Suprapubic skin (tissue), 4 donors: Measurements from ENCODE around the gene SMIM33. TPM values are rescaled to one million over a fixed set of nuclear protein-coding genes. Genes with fewer than 3 reads are reported as not detected.
A peak's percentile ranks its signal among the peaks of the same experiment; 100 is the strongest.

Experiments
- DNase-seq, 2 donors: peaks; one replicate each; pipeline ENCODE4 v3.0.0-alpha.2; 2019; ENCODE audit warnings: low spot score in 2 of 2
- H3K27ac ChIP-seq: fragments of 200-600 bp; sonication (generic); one replicate; pipeline ENCODE4 v1.5.1; 2019
- H3K27me3 ChIP-seq: fragments of 200-600 bp; sonication (generic); one replicate; pipeline ENCODE4 v1.5.1; 2019
- H3K36me3 ChIP-seq: fragments of 200-600 bp; sonication (generic); one replicate; pipeline ENCODE4 v1.5.1; 2019
- H3K4me1 ChIP-seq: fragments of 200-600 bp; sonication (generic); one replicate; pipeline ENCODE4 v1.5.1; 2019
- H3K4me3 ChIP-seq: fragments of 200-600 bp; sonication (generic); one replicate; pipeline ENCODE4 v1.5.1; 2019; ENCODE audit warnings: mild to moderate bottlenecking
- H3K9me3 ChIP-seq: fragments of 200-600 bp; sonication (generic); one replicate; pipeline ENCODE4 v1.5.1; 2019
- EP300 ChIP-seq: sonication (generic); formaldehyde crosslinking; IDR thresholded peaks from one replicate; pipeline ENCODE4 v1.6.1; 2017; ENCODE audit warnings: antibody characterized with exemption
- POLR2A ChIP-seq, 2 donors: fragments of 450-650 bp; IDR thresholded peaks; one replicate each; pipeline ENCODE4 v1.6.1; 2017; ENCODE audit warnings: antibody characterized with exemption in 2 of 2, mild to moderate bottlenecking in 2 of 2, moderate library complexity in 2 of 2
- POLR2AphosphoS5 ChIP-seq, 3 donors: sonication (generic); formaldehyde crosslinking; IDR thresholded peaks; one replicate each; pipeline ENCODE4 v1.6.1; 2017; ENCODE audit warnings: antibody characterized with exemption in 3 of 3
- WGBS: methylation state at CpG from one replicate; pipeline ENCODE4 v1.1.5; 2018; 5-methylcytosine and 5-hydroxymethylcytosine counted together
- total RNA-seq, 4 donors: library from RNA; depleted of rRNA; stranded (reverse); fragments of >200 nt; gene quantifications; one replicate each; pipeline ENCODE4 v1.1.0, GENCODE V29; 2016
- TF ChIP-seq, protein P1 (sequence below), 2 donors: fragments of 200-600 bp in 1 of 2; fragments of 450-650 bp in 1 of 2; sonication (generic) in 1 of 2; IDR thresholded peaks; one replicate each; pipeline ENCODE4 v1.5.1; 2016 to 2019; ENCODE audit warnings: antibody characterized with exemption in 2 of 2, mild to moderate bottlenecking in 1 of 2, moderate library complexity in 1 of 2

The SMIM33 gene
- total RNA-seq, 4 donors from 2014 or later, result not detected

DNA sequence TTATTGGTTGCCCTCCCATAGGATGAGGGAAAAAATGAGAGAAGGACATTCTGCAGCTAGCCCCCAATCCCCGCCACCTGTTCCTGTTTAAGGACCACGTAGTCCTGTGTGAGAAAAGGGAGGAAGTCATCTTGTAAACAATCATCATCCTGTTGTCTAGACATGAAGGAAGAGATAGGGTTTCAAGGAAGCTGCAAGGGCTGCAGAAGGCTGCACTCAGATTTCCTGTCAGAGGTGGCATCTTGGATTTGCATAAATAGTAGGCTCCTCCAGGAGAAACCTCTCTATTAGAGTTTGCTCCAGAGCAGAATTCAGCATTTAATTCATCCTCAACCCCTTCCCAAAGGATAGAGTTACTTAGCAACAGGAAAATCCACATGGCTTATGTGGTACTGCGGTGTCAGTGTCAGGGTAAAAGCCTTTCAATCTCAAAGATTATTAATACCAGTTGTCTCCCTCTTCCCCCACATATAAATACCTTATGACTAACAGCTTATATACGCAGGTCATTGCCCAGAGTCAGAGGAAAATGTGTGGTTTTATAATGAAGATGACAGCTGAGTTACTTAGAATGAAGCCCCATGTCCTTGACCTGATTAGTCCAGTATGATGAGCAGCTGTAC is 26.9 kb upstream of the SMIM33 start:
- Histone ChIP-seq H3K9me3 (no peaks in the 10 kb centered on the region), H3K36me3 (no peaks in the 10 kb centered on the region), H3K4me1 (peaks cover 20% of the 10 kb centered on the region), H3K27me3 (no peaks in the 10 kb centered on the region), H3K4me3 (no peak overlapping the region), H3K27ac (no peak overlapping the region)
- TF ChIP-seq POLR2A (IDR thresholded peaks at IDR 0.05) (no peak), POLR2AphosphoS5 (IDR thresholded peaks at IDR 0.05) (no peak), EP300 (no peak)
- TF ChIP-seq, protein P1, sequence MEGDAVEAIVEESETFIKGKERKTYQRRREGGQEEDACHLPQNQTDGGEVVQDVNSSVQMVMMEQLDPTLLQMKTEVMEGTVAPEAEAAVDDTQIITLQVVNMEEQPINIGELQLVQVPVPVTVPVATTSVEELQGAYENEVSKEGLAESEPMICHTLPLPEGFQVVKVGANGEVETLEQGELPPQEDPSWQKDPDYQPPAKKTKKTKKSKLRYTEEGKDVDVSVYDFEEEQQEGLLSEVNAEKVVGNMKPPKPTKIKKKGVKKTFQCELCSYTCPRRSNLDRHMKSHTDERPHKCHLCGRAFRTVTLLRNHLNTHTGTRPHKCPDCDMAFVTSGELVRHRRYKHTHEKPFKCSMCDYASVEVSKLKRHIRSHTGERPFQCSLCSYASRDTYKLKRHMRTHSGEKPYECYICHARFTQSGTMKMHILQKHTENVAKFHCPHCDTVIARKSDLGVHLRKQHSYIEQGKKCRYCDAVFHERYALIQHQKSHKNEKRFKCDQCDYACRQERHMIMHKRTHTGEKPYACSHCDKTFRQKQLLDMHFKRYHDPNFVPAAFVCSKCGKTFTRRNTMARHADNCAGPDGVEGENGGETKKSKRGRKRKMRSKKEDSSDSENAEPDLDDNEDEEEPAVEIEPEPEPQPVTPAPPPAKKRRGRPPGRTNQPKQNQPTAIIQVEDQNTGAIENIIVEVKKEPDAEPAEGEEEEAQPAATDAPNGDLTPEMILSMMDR (IDR thresholded peaks at IDR 0.05), result no peak
- peak in 1 of 2 donors; percentile 21 for DNase-seq
- WGBS, result 44% methylated on average over 4 of the region's 4 CpGs

DNA sequence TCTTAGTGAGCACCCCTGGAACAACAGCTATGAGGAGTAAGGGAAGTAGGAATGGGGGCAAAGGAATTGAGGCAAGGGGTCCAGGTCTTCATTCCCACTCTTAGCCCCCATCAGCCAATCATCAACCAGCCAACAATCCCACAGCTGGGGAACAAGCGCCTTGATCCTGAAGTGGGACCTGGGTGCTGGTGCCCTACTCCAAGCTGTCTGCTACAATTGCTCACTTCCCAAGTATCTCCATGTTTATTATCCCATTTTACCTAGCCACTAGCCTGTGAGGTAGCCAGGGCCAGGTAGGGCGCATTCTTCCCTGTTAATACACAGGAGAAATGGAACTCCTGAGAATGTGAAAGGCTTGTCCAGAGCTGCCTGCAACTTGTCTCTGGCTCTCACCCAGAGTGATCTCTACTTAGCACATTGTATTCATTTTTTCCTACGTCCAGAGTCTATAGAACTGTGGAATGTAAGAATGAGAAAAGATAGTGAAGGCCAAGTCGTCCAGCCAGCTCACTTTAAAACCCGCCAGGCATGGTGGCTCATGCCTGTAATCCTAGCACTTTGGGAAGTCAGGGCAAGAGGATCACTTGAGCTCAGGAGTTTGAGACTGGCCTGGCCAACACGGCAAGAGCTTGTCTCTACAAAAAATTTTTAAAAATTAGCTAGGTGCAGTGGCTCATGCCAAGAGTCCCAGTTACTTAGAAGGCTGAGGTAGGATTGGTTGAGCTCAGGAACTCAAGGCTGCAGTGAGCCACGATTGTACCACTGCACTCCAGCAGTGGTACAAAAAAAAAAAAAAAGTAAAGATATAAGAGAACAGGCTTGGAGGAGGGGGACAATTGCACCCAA is 25.3 kb upstream of the SMIM33 start:
- WGBS, result 56% methylated on average over 7 of the region's 7 CpGs
- no peak overlapping the region for H3K4me3 ChIP-seq
- H3K27ac ChIP-seq, result peak overlapping the region; percentile 25
- peak in 1 of 2 donors; percentile 36 for DNase-seq
- H3K36me3 ChIP-seq, result no peaks in the 10 kb centered on the region
- TF ChIP-seq, protein P1 (IDR thresholded peaks at IDR 0.05), result no peak
- no peak for TF ChIP-seq EP300
- TF ChIP-seq POLR2A (IDR thresholded peaks at IDR 0.05), result no peak
- TF ChIP-seq POLR2AphosphoS5 (IDR thresholded peaks at IDR 0.05), result no peak
- H3K27me3 ChIP-seq, result no peaks in the 10 kb centered on the region
- no peaks in the 10 kb centered on the region for H3K9me3 ChIP-seq
- peaks cover 12% of the 10 kb centered on the region for H3K4me1 ChIP-seq

DNA sequence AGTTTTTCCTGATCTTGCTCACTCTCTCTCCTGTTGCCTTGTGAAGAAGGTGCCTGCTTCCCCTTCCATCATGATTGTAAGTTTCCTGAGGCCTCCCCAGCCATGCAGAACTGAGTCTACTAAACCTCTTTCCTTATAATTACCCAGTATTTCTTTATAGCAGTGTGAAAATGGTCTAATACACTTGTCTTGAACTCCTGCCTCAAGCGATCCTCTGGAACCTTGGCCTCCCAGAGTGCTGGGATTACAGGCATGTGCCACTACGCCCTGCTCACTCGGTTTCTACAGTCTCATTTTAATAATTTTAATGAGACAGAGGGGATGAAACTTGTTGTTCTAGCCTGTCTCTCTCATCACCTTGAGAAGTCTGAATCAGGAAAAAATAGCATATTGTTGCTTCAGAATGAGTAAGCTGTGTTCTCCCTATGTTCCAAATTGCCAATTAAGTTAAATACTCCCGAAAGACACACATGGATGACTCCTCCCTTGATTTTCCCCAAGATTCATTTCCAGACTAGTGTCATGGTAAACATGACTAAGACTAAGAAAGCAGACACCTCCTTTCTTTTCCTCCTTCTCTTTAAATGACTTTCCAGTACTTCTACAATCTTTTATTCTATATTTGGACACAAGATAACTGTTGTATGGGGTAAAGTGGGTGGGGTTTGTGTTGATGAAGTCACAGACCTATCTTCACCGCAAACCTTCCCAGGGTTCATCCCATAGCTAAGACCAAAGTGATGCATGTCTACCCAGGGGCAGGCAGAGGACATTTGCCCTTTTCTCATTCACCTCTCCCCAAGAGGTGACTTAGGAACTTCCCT is 23.6 kb upstream of the SMIM33 start:
- Histone ChIP-seq H3K4me3 (no peak overlapping the region), H3K36me3 (no peaks in the 10 kb centered on the region), H3K9me3 (no peaks in the 10 kb centered on the region), H3K27me3 (no peaks in the 10 kb centered on the region), H3K4me1 (peaks cover 12% of the 10 kb centered on the region), H3K27ac (peak overlapping the region; percentile 24)
- no peak for DNase-seq
- 57% methylated on average over 5 of the region's 5 CpGs for WGBS
- TF ChIP-seq, protein P1 (IDR thresholded peaks at IDR 0.05), result no peak
- no peak for TF ChIP-seq EP300
- TF ChIP-seq POLR2AphosphoS5 (IDR thresholded peaks at IDR 0.05), result no peak
- TF ChIP-seq POLR2A (IDR thresholded peaks at IDR 0.05), result no peak

DNA sequence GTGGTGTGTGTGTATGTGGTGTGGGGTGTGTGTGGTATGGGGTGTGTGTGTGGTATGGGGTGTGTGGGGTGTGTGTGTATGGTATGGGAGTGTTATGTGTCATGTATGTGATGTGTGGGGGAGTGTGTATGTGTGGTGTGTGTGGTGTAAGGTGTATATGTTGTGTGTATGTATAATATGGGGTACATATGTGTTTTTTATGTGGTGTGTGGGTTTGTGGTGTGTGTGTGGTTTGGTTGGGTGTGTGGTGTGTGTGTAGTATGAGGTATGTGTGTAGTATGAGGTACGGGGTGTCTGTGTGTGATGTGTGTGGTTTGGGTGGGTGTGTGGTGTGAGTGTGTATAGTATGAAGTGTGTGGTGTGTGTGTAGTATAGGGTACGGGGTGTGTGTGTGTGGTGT is 19.6 kb upstream of the SMIM33 start:
- peaks cover 11% of the 10 kb centered on the region for H3K4me1 ChIP-seq
- no peaks in the 10 kb centered on the region for H3K27me3 ChIP-seq
- no peaks in the 10 kb centered on the region for H3K36me3 ChIP-seq
- no peak overlapping the region for H3K4me3 ChIP-seq
- no peak for DNase-seq
- WGBS, result 88% methylated on average over 2 of the region's 2 CpGs
- H3K9me3 ChIP-seq, result no peaks in the 10 kb centered on the region
- H3K27ac ChIP-seq, result no peak overlapping the region
- TF ChIP-seq, protein P1 (IDR thresholded peaks at IDR 0.05), result no peak
- TF ChIP-seq POLR2AphosphoS5 (IDR thresholded peaks at IDR 0.05) (no peak), POLR2A (IDR thresholded peaks at IDR 0.05) (no peak), EP300 (no peak)
